ENCODE measurements around the gene ACER3. TPM values are rescaled to one million over a fixed set of nuclear protein-coding genes. Genes with fewer than 3 reads are reported as not detected.

ACER3 gene
- total and polyA plus RNA-seq, 2 experiments from 2014 or later, result 6.2 to 26.5 TPM

GRCh38 chr11:77056814-77057402 is 196.2 kb downstream of the ACER3 start:
- Mint-ChIP-seq H3K4me3 (no peak overlapping the region), H3K4me1 (peaks cover 3% of the 10 kb centered on the region; the same call in 2 of the 3 replicates), H3K9me3 (peaks cover 16% of the 10 kb centered on the region), H3K27ac (no peak overlapping the region), H3K27me3 (ENCODE audit: insufficient read depth, low read depth, poor library complexity) (no peaks in the 10 kb centered on the region), H3K36me3 (ENCODE audit: low read depth) (no peaks in the 10 kb centered on the region; the same call in none of the 3 replicates)
- Histone ChIP-seq H3K27ac (ENCODE audit: low read depth) (no peak overlapping the region), H3K4me3 (no peak overlapping the region), H3K27me3 (ENCODE audit: insufficient read depth) (no peaks in the 10 kb centered on the region), H4K20me1 (replicated peaks; ENCODE audit: insufficient read depth) (no peaks in the 10 kb centered on the region), H3K4me2 (no peak overlapping the region), H3K4me1 (ENCODE audit: insufficient read depth) (0 out of 2 replicates have a peak, but pooled peaks cover 6% of the 10 kb centered on the region), H3K36me3 (ENCODE audit: insufficient read depth) (no peaks in the 10 kb centered on the region), H3F3A (replicated peaks; ENCODE audit: low read depth) (no peaks in the 10 kb centered on the region), H3K79me2 (replicated peaks; ENCODE audit: insufficient read depth) (no peaks in the 10 kb centered on the region), H2AFZ (no peak overlapping the region), H3K9me2 (ENCODE audit: insufficient read depth) (no peaks in the 10 kb centered on the region)
- ATAC-seq (no peak), DNase-seq (ENCODE audit: low spot score) (no peak)
- TF ChIP-seq STAT1 (IDR thresholded peaks at IDR 0.05; ENCODE audit: unreplicated experiment), result no peak
- no peak for TF ChIP-seq JUNB (IDR thresholded peaks at IDR 0.05; ENCODE audit: unreplicated experiment)
- no peak for TF ChIP-seq ETS1 (IDR thresholded peaks at IDR 0.05)
- no peak for TF ChIP-seq ZNF114 (CRISPR knock-in tag; IDR thresholded peaks at IDR 0.05)
- TF ChIP-seq NANOG (IDR thresholded peaks at IDR 0.05; ENCODE audit: borderline replicate concordance), result no peak
- no peak for TF ChIP-seq CREB1 (CRISPR knock-in tag; IDR thresholded peaks at IDR 0.05; ENCODE audit: low read depth)

GRCh38 chr11:77057938-77058474 is 197.3 kb downstream of the ACER3 start:
- Histone ChIP-seq H2AFZ (no peak overlapping the region), H3K9me2 (ENCODE audit: insufficient read depth) (no peaks in the 10 kb centered on the region), H3K27ac (ENCODE audit: low read depth) (no peak overlapping the region), H3K36me3 (ENCODE audit: insufficient read depth) (no peaks in the 10 kb centered on the region), H4K20me1 (replicated peaks; ENCODE audit: insufficient read depth) (no peaks in the 10 kb centered on the region), H3K4me2 (no peak overlapping the region), H3K4me1 (ENCODE audit: insufficient read depth) (0 out of 2 replicates have a peak, but pooled peaks cover 6% of the 10 kb centered on the region), H3K4me3 (no peak overlapping the region), H3K79me2 (replicated peaks; ENCODE audit: insufficient read depth) (no peaks in the 10 kb centered on the region), H3F3A (replicated peaks; ENCODE audit: low read depth) (no peaks in the 10 kb centered on the region), H3K27me3 (ENCODE audit: insufficient read depth) (no peaks in the 10 kb centered on the region)
- Mint-ChIP-seq H3K27ac (no peak overlapping the region), H3K27me3 (ENCODE audit: insufficient read depth, low read depth, poor library complexity) (no peaks in the 10 kb centered on the region), H3K9me3 (peaks cover 17% of the 10 kb centered on the region), H3K4me3 (no peak overlapping the region), H3K36me3 (ENCODE audit: low read depth) (no peaks in the 10 kb centered on the region; the same call in 1 of the 3 replicates), H3K4me1 (peaks cover 3% of the 10 kb centered on the region; the same call in 2 of the 3 replicates)
- no peak for ATAC-seq
- TF ChIP-seq ETS1 (IDR thresholded peaks at IDR 0.05), result no peak
- DNase-seq (ENCODE audit: low spot score), result no peak

GRCh38 chr11:77058900-77059299 is 198.2 kb downstream of the ACER3 start:
- 0 out of 2 replicates have a peak, but pooled peaks cover 6% of the 10 kb centered on the region for H3K4me1 ChIP-seq (ENCODE audit: insufficient read depth)
- no peak overlapping the region for H3K4me3 Mint-ChIP-seq
- ATAC-seq (no peak), DNase-seq (ENCODE audit: low spot score) (no peak)
- H3K36me3 Mint-ChIP-seq (ENCODE audit: low read depth), result no peaks in the 10 kb centered on the region
- no peaks in the 10 kb centered on the region for H3K27me3 Mint-ChIP-seq (ENCODE audit: insufficient read depth, low read depth, poor library complexity)
- peaks cover 8% of the 10 kb centered on the region; the same call in 2 of the 3 replicates for H3K9me3 Mint-ChIP-seq
- no peak overlapping the region for H3K27ac Mint-ChIP-seq
- H3K36me3 ChIP-seq (ENCODE audit: insufficient read depth), result no peaks in the 10 kb centered on the region
- H4K20me1 ChIP-seq (replicated peaks; ENCODE audit: insufficient read depth), result no peaks in the 10 kb centered on the region
- no peak overlapping the region for H3K4me3 ChIP-seq
- no peaks in the 10 kb centered on the region for H3F3A ChIP-seq (replicated peaks; ENCODE audit: low read depth)
- no peaks in the 10 kb centered on the region for H3K79me2 ChIP-seq (replicated peaks; ENCODE audit: insufficient read depth)
- peaks cover 3% of the 10 kb centered on the region; the same call in 2 of the 3 replicates for H3K4me1 Mint-ChIP-seq
- H2AFZ ChIP-seq, result no peak overlapping the region
- H3K4me2 ChIP-seq, result no peak overlapping the region
- H3K27me3 ChIP-seq (ENCODE audit: insufficient read depth), result no peaks in the 10 kb centered on the region
- no peaks in the 10 kb centered on the region for H3K9me2 ChIP-seq (ENCODE audit: insufficient read depth)
- no peak overlapping the region for H3K27ac ChIP-seq (ENCODE audit: low read depth)
- TF ChIP-seq ETS1 (IDR thresholded peaks at IDR 0.05) (no peak), EZH2phosphoT487 (IDR thresholded peaks at IDR 0.05; ENCODE audit: unreplicated experiment) (no peak), POLR2AphosphoS5 (IDR thresholded peaks at IDR 0.05; ENCODE audit: low read depth) (no peak), REST (IDR thresholded peaks at IDR 0.05; ENCODE audit: unreplicated experiment) (no peak), ZNF114 (CRISPR knock-in tag; IDR thresholded peaks at IDR 0.05) (no peak)
